IMR-90 (cell line): ENCODE data around the gene DOCK4. TPM values are rescaled to one million over a fixed set of nuclear protein-coding genes. Genes with fewer than 3 reads are reported as not detected.

Experiments
- ATAC-seq: fragments of 200-7000 bp; cut with Tn5 transposase; 2 replicates; pipeline ENCODE4 v1.9.1; 2020; ENCODE audit warnings: low read depth, mild to moderate bottlenecking, moderate library complexity
- BruUV-seq: library from RNA; stranded (reverse); fragments of 400-500 nt; replicated peaks from 2 replicates; lab custom pipeline; 2021; lab: Mats Ljungman, UMichigan
- CTCF ChIA-PET: fragments of 300-600 bp; formaldehyde crosslinking; extraction: SDS; loops from one replicate; lab custom pipeline; 2021; ENCODE audit warnings: antibody characterized with exemption; lab: Yijun Ruan, JAX
- POLR2A ChIA-PET: fragments of 300-600 bp; sonication (Branson Sonifier 250); formaldehyde crosslinking; loops from one replicate; lab custom pipeline; 2022; ENCODE audit warnings: antibody characterized with exemption; ENCODE audit not compliant: unreplicated experiment; lab: Charles Lee
- DNase-seq: peaks from one replicate; pipeline ENCODE4 v3.0.0; 2013
- H2AFZ ChIP-seq: replicated peaks from 2 replicates; pipeline ENCODE3; 2013; ENCODE audit warnings: low read length, mild to moderate bottlenecking; ENCODE audit not compliant: poor library complexity
- H2AK5ac ChIP-seq: 2 replicates; pipeline ENCODE4 v1.6.1; 2013; ENCODE audit warnings: low read depth, low read length, inconsistent platforms
- H2AK9ac ChIP-seq: replicated peaks from 2 replicates; pipeline ENCODE3; 2013; ENCODE audit warnings: mild to moderate bottlenecking, low read depth, low read length, moderate library complexity; ENCODE audit not compliant: poor library complexity
- H2BK120ac ChIP-seq: 2 replicates; pipeline ENCODE4 v1.6.1; 2013; ENCODE audit warnings: low read depth, low read length, inconsistent platforms
- H2BK15ac ChIP-seq: 3 replicates; pipeline ENCODE4 v1.6.1; 2013; ENCODE audit warnings: low read depth, low read length, inconsistent platforms
- H2BK20ac ChIP-seq: 2 replicates; pipeline ENCODE4 v1.6.1; 2013; ENCODE audit warnings: low read depth, mild to moderate bottlenecking, inconsistent platforms, low read length, moderate library complexity
- H2BK5ac ChIP-seq: 2 replicates; pipeline ENCODE4 v1.6.1; 2013; ENCODE audit warnings: mild to moderate bottlenecking, low read depth, low read length, inconsistent platforms; ENCODE audit not compliant: poor library complexity, severe bottlenecking
- H3K14ac ChIP-seq: replicated peaks from 2 replicates; pipeline ENCODE4 v1.6.1; 2013; ENCODE audit warnings: low read depth, low read length, inconsistent platforms
- H3K18ac ChIP-seq: 2 replicates; pipeline ENCODE4 v1.6.1; 2013; ENCODE audit warnings: low read depth, low read length, control low read depth
- H3K23ac ChIP-seq: 2 replicates; pipeline ENCODE4 v1.6.1; 2013; ENCODE audit warnings: low read depth, low read length, inconsistent platforms
- H3K27ac ChIP-seq: 2 replicates; pipeline ENCODE4 v1.5.1; 2013; ENCODE audit warnings: mild to moderate bottlenecking, control low read depth, low read length; ENCODE audit not compliant: insufficient read depth
- H3K27me3 ChIP-seq: 2 replicates; pipeline ENCODE4 v1.6.1; 2013; ENCODE audit warnings: low read length; ENCODE audit not compliant: control insufficient read depth, insufficient read depth
- H3K36me3 ChIP-seq: 2 replicates; pipeline ENCODE4 v1.6.1; 2013; ENCODE audit warnings: low read length, mixed read lengths; ENCODE audit not compliant: control insufficient read depth, insufficient read depth
- H3K4ac ChIP-seq: 2 replicates; pipeline ENCODE4 v1.6.1; 2013; ENCODE audit warnings: low read depth, low read length, inconsistent platforms
- H3K4me1 ChIP-seq: 2 replicates; pipeline ENCODE4 v1.6.1; 2013; ENCODE audit warnings: low read length, mixed read lengths; ENCODE audit not compliant: control insufficient read depth, insufficient read depth
- H3K4me2 ChIP-seq: 2 replicates; pipeline ENCODE4 v1.6.1; 2013; ENCODE audit warnings: low read depth, mild to moderate bottlenecking, control low read depth, low read length, moderate library complexity
- H3K4me3 ChIP-seq: 2 replicates; pipeline ENCODE4 v1.5.1; 2013; ENCODE audit warnings: low read depth, mild to moderate bottlenecking, control low read depth, low read length, moderate library complexity; ENCODE audit not compliant: insufficient read depth
- H3K56ac ChIP-seq: 2 replicates; pipeline ENCODE4 v1.6.1; 2013; ENCODE audit warnings: low read length, inconsistent platforms; ENCODE audit not compliant: insufficient read depth; ENCODE audit errors: extremely low read depth
- H3K79me1 ChIP-seq, 2 experiments: 2 replicates each; pipeline ENCODE4 v1.6.1; 2013; ENCODE audit warnings: low read length in 2 of 2, inconsistent platforms in 1 of 2, low read depth in 1 of 2
- H3K9ac ChIP-seq: 2 replicates; pipeline ENCODE4 v1.6.1; 2013; ENCODE audit warnings: low read depth, low read length, control low read depth
- H3K9me1 ChIP-seq: 2 replicates; pipeline ENCODE4 v1.6.1; 2013; ENCODE audit warnings: low read length, inconsistent platforms; ENCODE audit not compliant: insufficient read depth
- H3K9me3 ChIP-seq: 2 replicates; pipeline ENCODE4 v1.6.1; 2013; ENCODE audit warnings: low read length; ENCODE audit not compliant: control insufficient read depth, insufficient read depth
- H4K20me1 ChIP-seq: 2 replicates; pipeline ENCODE4 v1.6.1; 2013; ENCODE audit warnings: low read length, inconsistent platforms; ENCODE audit not compliant: insufficient read depth
- H4K5ac ChIP-seq: 2 replicates; pipeline ENCODE4 v1.6.1; 2013; ENCODE audit warnings: mild to moderate bottlenecking, low read depth, low read length, control low read depth
- H4K8ac ChIP-seq, 2 experiments: 2 replicates each; pipeline ENCODE4 v1.6.1; 2013; ENCODE audit warnings: low read depth in 2 of 2, low read length in 2 of 2, control low read depth in 1 of 2, inconsistent platforms in 1 of 2
- H4K91ac ChIP-seq: 2 replicates; pipeline ENCODE4 v1.6.1; 2013; ENCODE audit warnings: low read depth, low read length, inconsistent platforms; ENCODE audit not compliant: insufficient read depth
- MAFK ChIP-seq: IDR thresholded peaks from 2 replicates; pipeline ENCODE4 v1.6.1; 2012; ENCODE audit warnings: low read depth, low read length, improper control_type of control experiment
- dilution Hi-C: fragments of 300-500 bp; cut with HindIII; formaldehyde crosslinking; loops from one replicate; pipeline ENCODE4 v1.14.3; 2018; ENCODE audit warnings: low sequenced_read_pairs; ENCODE audit not compliant: unreplicated experiment
- in situ Hi-C: fragments of 300-500 bp; cut with MboI; formaldehyde crosslinking; loops from 3 replicates; pipeline ENCODE4 v1.14.3; 2019; ENCODE audit warnings: low sequenced_read_pairs, inconsistent platforms, mixed read lengths
- intact Hi-C: fragments of 100-400 bp; cut with micrococcal nuclease; formaldehyde crosslinking; loops from 2 replicates; pipeline ENCODE4 v1.10.0; 2022
- polyA plus RNA-seq, 3 experiments: library from polyadenylated mRNA; depleted of rRNA; stranded (reverse); fragments of >200 nt; gene quantifications; 2 replicates each; pipeline ENCODE4 v1.2.3, GENCODE V29; 2012; ENCODE audit warnings: low replicate concordance in 1 of 3
- total RNA-seq: library from RNA; depleted of rRNA; stranded (reverse); fragments of >200 nt; gene quantifications from 2 replicates; pipeline ENCODE4 v1.2.3, GENCODE V29; 2012

The DOCK4 gene
- total and polyA plus RNA-seq, 2 of the 4 experiments (the other 2 are of a cell fraction), result 4.4 to 12.2 TPM

DNA sequence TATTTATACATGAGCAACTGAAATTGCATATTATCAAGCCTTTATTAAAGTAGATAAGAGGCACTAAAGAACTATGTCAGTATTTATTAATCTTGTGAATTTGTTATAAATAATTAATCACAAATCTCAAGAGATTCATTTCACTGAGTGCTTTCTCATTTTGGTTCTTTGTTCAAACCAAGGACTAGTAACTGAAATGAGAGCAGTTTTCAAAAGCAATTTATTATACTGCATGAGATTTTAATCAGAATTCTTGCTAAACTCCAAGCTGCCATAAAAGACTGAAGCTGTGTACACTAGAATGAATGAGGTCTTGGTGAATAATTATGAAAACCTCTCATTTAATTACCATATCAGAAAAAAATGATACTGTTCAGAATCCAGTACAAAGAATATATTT, 419.1 kb downstream of the DOCK4 start:
- H3K56ac ChIP-seq, result no peak overlapping the region
- in situ Hi-C loops, result no loop called here
- no peak overlapping the region for H4K8ac ChIP-seq
- intact Hi-C loops, result no loop called here
- no peak overlapping the region for H3K14ac ChIP-seq
- H3K23ac ChIP-seq, result no peak overlapping the region
- peaks cover 4% of the 10 kb centered on the region for H3K4me1 ChIP-seq
- H2BK5ac ChIP-seq, result no peak overlapping the region
- H3K36me3 ChIP-seq, result peaks cover 3% of the 10 kb centered on the region; the same call in 1 of the 2 replicates
- BruUV-seq, result no TSS peak
- H2BK20ac ChIP-seq, result no peak overlapping the region
- H3K4me3 ChIP-seq, result no peak overlapping the region
- H3K9me3 ChIP-seq, result no peaks in the 10 kb centered on the region
- H3K27ac ChIP-seq, result no peak overlapping the region
- H3K27me3 ChIP-seq, result no peaks in the 10 kb centered on the region
- no peaks in the 10 kb centered on the region for H4K20me1 ChIP-seq
- H2BK15ac ChIP-seq, result no peak overlapping the region
- no peak overlapping the region for H4K91ac ChIP-seq
- DNase-seq, result no peak
- no peak overlapping the region for H4K5ac ChIP-seq
- H2AFZ ChIP-seq, result no peak overlapping the region
- no peak overlapping the region for H3K4me2 ChIP-seq
- ChIA-PET CTCF (no interaction called here), POLR2A (no interaction called here)
- dilution Hi-C loops, result no loop called here
- no peaks in the 10 kb centered on the region; the same call in 1 of the 2 replicates for H3K9me1 ChIP-seq
- no peak for ATAC-seq
- H3K9ac ChIP-seq, result no peak overlapping the region
- no peak overlapping the region for H3K4ac ChIP-seq
- TF ChIP-seq MAFK, result no peak
- no peaks in the 10 kb centered on the region for H3K79me1 ChIP-seq
- H2AK5ac ChIP-seq, result no peak overlapping the region
- no peak overlapping the region for H3K18ac ChIP-seq
- H2AK9ac ChIP-seq, result no peak overlapping the region
- no peak overlapping the region for H2BK120ac ChIP-seq
